H1 (cell line): ENCODE measurements around the gene CNGA4. TPM values are rescaled to one million over a fixed set of nuclear protein-coding genes. Genes with fewer than 3 reads are reported as not detected.

Source experiments
- ASH2L ChIP-seq: fragments of 200-600, 300-600 bp; sonication (generic); IDR thresholded peaks from one replicate; pipeline ENCODE4 v1.7.1; 2017; ENCODE audit warnings: low read length
- CTCF ChIP-seq, 3 experiments: IDR thresholded peaks; 1 replicate in 2 of 3; 2 replicates in 1 of 3; pipeline versions ENCODE4 v1.5.1 to v1.6.1; 2011; ENCODE audit warnings: low read length in 3 of 3, mild to moderate bottlenecking in 3 of 3, inconsistent platforms in 2 of 3, low read depth in 1 of 3, moderate library complexity in 1 of 3; ENCODE audit not compliant: insufficient read depth in 1 of 3; ENCODE audit errors: control extremely low read depth in 1 of 3
- E2F6 ChIP-seq: IDR thresholded peaks from 2 replicates; pipeline ENCODE4 v1.6.1; 2012; ENCODE audit warnings: inconsistent platforms
- KDM5A ChIP-seq: fragments of 200-600 bp; IDR thresholded peaks from 2 replicates; pipeline ENCODE4 v1.7.1; 2012; ENCODE audit warnings: mild to moderate bottlenecking, low read length, inconsistent platforms, mixed read lengths
- MAX ChIP-seq: IDR thresholded peaks from 2 replicates; pipeline ENCODE4 v1.6.1; 2012; ENCODE audit warnings: inconsistent platforms
- RNF2 ChIP-seq: fragments of 200-900, 300-1000 bp; sonication (generic); IDR thresholded peaks from 2 replicates; pipeline ENCODE4 v1.7.1; 2016; ENCODE audit warnings: borderline replicate concordance, low read depth, mild to moderate bottlenecking, antibody characterized with exemption, low read length; ENCODE audit not compliant: poor library complexity, severe bottlenecking; ENCODE audit errors: missing control alignments
- RXRA ChIP-seq: IDR thresholded peaks from 2 replicates; pipeline ENCODE4 v1.6.1; 2011; ENCODE audit warnings: low read depth, mild to moderate bottlenecking, low read length, moderate library complexity; ENCODE audit not compliant: insufficient read depth
- TAF1 ChIP-seq: IDR thresholded peaks from 2 replicates; pipeline ENCODE4 v1.6.1; 2011; ENCODE audit warnings: mild to moderate bottlenecking, low read depth, low read length
- TEAD4 ChIP-seq: IDR thresholded peaks from 2 replicates; pipeline ENCODE4 v1.6.1; 2012; ENCODE audit warnings: low read depth, low read length, inconsistent platforms, mixed read lengths
- YY1 ChIP-seq: IDR thresholded peaks from 2 replicates; pipeline ENCODE4 v1.6.1; 2011; ENCODE audit warnings: low read depth, mild to moderate bottlenecking, low read length
- polyA plus RNA-seq, 7 experiments: library from polyadenylated mRNA; depleted of rRNA in 3 of 7; stranded (reverse) in 5 of 7; unstranded in 2 of 7; fragments of >200 nt in 5 of 7; fragments of 200-250 nt in 2 of 7; gene quantifications; 1 replicate in 5 of 7; 2 replicates in 1 of 7; 4 replicates in 1 of 7; pipeline versions ENCODE4 v1.2.1 to v1.2.3, GENCODE V29; 2011 to 2013; ENCODE audit warnings: missing spikeins in 2 of 7, mixed read lengths in 2 of 7
- total RNA-seq: library from RNA; stranded (reverse); fragmentation: NEBNext Ultra II Directional; extraction: Animal tissue kit (Norgen Biotek cat#: 25700); gene quantifications from 2 replicates; pipeline ENCODE4 v1.2.1, GENCODE V29; 2021

CNGA4 gene
- total and polyA plus RNA-seq, 2 of the 8 experiments (the other 6 are each of a cell fraction or from before 2014, with no cell fraction given): 0.29 TPM; not detected in 1

- no peak for TF ChIP-seq RXRA
- TF ChIP-seq TAF1: peak; percentile 69; the same call in 1 of the 2 replicates
- TF ChIP-seq CTCF (IDR thresholded peaks at IDR 0.05; ENCODE audit: control extremely low read depth in 1 of 3, insufficient read depth in 1 of 3, low read depth in 1 of 3, low read length in 3 of 3): no peak
- TF ChIP-seq KDM5A: no peak
- no peak for TF ChIP-seq RNF2
- TF ChIP-seq YY1: peak; percentile 78
- TF ChIP-seq ASH2L: peak; percentile 76
- TF ChIP-seq E2F6: peak; percentile 40
- TF ChIP-seq TEAD4: 0 out of 2 replicates have a peak, but pooled peaks have one; percentile 29
- peak; percentile 85 for TF ChIP-seq MAX
These were observed 4.3 kb upstream of the CNGA4 start, which contains the start of gene FHIP1B (continued) for GRCh38 chr11:6234387-6235107.
